Kidney tubule cell (primary cell): ENCODE measurements around the gene PAQR6.

ENCODE experiments used
- DNase-seq: peaks from one replicate; pipeline ENCODE4 v3.0.0-alpha.2; 2018; ENCODE audit warnings: low spot score

PAQR6 gene, protein sequence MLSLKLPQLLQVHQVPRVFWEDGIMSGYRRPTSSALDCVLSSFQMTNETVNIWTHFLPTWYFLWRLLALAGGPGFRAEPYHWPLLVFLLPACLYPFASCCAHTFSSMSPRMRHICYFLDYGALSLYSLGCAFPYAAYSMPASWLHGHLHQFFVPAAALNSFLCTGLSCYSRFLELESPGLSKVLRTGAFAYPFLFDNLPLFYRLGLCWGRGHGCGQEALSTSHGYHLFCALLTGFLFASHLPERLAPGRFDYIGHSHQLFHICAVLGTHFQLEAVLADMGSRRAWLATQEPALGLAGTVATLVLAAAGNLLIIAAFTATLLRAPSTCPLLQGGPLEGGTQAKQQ

DNA sequence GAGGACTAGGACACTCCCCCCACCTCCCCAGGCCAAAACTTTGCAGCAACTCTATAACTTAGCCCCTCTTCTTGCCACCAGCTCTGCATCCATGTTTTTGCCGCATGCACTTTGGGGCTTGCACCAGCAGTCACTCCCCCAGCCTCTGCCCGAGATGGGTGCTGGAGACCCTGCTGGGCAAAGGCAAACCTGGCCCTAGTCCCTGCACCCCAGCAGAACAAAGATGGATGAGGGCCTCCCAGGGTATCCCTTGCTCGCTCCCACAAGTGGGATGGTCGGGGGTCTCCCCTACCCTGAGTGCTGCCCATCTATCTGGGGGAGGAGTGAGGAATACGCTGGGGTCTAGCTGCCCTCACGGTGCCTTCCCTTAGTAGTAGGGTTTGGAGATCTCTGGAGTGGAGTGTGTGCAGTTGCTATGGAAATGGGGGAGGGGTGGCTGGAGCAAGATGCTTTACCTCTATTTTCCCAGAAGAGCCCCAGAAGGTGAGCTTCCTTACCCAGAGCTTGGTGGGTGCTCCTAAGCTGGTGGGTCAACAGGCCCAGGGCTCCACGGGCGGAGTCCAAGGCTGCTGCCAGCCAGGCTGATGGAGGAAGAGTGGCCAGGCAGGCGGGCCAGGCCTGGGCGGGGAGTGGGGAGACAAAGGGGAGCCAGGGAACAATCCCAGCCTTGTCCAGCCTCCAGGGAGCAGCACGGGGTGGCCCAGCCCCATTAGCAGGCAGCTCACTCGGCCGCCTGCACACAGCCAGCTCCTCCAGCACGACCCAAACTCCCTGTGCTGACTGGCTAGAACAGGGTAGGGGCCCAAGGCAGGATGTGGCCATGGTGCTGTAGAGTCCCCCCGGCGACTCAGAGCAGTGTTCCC, at the start of gene PAQR6:
PAQR6 (minus strand) TSS at position 597 of the 863 bp plus-strand sequence. CDS start 1,325 bp downstream, outside the sequence.
- no peak for DNase-seq

DNA sequence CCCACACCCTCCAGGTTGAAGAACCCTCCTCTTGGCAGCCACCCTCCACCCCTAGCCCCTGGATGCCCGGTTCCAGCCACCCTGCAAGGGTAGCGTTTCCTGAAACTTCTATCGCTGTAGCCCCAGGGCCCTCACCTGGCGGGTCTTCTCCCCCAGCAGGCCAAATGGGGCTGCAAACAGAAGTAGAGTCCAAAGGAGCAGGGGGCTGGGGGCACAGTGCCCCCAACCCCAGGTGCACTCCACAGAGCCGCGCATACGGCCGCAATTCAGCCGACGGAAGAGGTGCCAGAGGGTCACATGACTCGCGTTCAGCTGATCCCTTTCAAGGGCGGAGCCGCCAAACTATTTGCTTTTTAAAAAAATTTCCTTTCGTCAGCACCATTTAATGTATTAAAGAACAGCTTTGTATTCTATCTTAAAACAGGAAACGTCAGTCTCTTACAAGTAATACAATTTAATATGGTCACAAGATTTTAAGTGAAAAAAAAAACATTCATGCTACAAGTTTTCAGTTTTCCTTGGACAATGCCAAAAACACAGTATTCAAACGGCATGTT, 47.6 kb upstream of the PAQR6 start, which contains the start of gene GLMP:
GLMP (minus strand) TSS at position 289 of the 557 bp plus-strand sequence; CDS start at position 255, 34 bp downstream.
- peak; percentile 57 for DNase-seq

DNA sequence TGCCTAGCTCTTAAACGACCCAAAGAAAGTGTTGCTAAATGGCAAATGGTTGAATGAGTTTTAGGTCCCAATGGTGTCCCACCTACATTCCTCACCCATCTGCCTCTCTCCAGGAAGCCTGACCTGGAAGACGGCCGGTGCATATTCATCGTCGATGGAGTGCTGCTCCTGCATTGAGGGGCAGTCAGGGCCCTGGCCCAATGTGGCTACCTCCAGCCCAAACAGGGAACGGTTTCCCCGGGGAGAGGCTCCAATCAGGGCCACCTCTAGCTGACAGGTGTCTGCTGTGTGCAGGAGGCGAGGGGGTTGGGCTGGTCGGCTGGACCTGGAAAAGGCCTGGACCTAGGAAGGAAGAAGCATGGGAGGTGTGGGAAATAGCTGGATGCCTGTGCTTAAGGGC, 46.0 kb upstream of the PAQR6 start:
- DNase-seq, result no peak

DNA sequence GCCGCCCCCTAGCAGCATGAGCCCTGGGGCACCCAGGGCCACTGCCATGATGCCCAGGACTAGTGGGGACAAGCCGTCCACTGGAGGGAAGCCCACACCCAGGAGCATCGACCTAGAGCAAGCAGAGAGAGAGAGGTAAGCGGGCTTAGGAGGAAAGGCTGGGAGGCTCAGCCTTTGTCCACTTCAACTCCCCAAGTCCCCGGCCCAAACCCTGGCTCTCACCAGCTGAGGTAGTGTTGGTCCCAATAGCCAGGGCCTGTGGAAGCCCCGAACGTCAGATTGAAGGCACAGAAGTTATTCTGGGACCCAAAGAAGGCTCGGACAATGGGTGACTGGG, 45.2 kb upstream of the PAQR6 start:
- DNase-seq, result no peak

DNA sequence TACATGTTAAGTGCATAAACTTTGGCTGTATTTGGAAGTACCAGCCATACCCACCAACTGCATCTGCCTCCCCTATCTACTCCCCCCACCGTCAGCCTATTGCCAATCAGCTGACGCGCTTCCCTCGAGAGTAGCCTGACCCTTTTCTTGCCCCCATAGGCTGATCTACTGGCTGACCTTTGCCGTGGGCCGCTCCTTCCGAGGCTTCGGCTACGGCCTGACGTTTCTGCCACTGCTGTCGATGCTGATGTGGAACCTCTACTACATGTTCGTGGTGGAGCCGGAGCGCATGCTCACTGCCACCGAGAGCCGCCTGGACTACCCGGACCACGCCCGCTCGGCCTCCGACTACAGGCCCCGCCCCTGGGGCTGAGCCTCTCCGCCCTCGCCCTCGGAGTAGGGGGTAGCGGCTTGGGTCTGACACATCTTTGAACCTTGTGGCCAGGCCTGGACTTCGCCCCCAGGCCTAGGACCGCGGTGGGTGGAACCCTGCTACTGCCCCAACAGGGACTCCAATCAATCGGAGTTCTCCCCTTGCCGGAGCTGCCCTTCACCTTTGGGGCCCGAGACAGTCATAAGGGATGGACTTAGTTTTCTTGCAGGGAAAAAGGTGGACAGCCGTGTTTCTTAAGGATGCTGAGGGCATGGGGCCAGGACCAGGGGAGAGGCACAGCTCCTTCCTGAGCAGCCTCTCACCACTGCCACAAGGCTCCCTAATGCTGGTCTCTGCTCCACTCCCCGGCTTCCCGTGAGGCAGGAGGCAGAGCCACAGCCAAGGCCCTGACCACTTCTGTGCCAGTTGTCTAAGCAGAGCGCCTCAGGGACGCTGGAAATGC, 43.6 kb upstream of the PAQR6 start:
- peak; percentile 83 for DNase-seq

DNA sequence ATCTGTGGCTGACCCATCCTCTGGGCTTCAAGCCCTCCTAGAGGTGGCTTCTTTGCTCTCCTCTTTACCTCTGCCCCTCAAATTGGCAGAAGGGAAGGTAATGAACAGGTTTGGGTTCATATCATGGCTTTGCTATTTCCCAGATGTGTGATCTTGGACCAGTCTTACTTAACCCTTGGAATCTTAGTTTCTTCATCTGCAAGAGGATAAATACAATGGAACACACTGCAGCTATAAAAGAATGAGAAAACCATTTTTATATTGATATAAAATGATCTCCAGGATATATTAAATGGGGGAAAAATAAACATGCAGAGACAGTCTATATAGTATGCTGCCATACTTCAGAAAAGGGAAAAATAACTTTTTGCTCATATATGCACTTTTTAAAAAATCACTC, 42.0 kb upstream of the PAQR6 start:
- no peak for DNase-seq

DNA sequence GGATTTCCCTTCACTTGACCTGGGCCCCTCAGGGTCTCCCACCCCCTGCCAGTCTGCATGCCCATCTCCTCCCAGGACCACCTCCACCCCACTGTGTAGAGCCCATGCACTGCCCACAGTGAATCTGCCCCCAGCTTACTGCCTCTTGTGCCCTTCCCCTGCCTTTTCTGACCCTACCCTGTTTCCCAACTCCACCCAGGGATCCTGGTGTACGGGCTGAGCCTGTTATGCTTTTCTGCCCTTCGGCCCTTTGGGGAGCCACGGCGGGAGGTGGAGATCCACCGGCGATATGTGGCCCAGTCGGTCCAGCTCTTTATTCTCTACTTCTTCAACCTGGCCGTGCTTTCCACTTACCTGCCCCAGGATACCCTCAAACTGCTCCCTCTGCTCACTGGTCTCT, 38.2 kb upstream of the PAQR6 start:
- no peak for DNase-seq

DNA sequence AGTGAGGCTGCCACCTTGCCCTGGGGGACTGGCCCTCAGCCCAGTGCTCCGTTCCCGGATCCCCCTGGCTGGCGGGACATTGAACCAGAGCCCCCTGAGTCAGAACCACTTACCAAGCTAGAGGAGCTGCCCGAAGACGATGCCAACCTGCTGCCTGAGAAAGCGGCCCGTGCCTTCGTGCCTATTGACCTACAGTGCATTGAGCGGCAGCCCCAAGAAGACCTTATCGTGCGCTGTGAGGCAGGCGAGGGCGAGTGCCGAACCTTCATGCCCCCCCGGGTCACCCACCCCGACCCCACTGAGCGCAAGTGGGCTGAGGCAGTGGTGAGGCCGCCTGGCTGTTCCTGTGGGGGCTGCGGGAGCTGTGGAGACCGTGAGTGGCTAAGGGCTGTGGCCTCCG, 37.6 kb upstream of the PAQR6 start:
- no peak for DNase-seq

DNA sequence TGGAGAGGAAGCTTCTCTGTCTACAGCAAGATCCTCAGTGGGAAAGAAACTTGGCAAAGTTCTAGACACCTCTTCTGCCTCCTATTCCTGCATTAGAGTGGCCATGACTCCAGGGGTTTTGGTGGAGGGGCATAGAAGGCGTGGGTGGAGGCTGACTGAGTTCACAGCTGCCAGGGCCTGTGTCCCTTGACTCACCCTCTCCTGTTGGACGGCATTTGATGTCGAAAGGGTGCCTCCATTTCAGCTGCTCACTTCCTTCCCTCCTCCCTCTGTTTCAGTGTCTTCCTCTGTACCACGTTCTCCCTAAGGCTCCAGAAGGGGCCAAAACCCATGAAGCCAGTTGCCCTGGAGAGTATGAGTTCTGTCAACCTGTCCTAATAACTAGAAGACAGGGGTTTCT, 36.9 kb upstream of the PAQR6 start:
- no peak for DNase-seq

DNA sequence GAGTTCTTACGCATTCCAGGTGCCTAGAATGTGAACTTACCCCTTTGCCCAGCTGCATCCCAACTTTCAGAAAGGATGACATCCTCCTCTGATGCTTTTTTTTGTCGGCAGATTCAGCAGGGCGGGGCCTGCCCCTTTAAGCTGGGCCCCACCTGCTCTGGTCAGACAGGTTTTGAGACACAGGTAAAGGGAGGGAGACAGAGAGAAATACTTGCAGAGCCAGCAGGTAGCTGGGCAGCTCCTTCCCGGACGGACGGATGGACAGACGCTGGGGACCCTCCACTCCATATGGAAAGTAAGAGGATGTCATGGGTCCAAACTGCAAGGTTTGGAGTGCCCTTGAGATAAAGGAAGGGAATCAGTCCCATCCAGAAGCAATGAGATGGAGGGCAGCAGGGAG, 36.3 kb upstream of the PAQR6 start, which contains the start of gene TMEM79:
TMEM79 (plus strand) TSS at position 214 of the 400 bp plus-strand sequence. CDS start 902 bp downstream, outside the sequence.
- no peak for DNase-seq

DNA sequence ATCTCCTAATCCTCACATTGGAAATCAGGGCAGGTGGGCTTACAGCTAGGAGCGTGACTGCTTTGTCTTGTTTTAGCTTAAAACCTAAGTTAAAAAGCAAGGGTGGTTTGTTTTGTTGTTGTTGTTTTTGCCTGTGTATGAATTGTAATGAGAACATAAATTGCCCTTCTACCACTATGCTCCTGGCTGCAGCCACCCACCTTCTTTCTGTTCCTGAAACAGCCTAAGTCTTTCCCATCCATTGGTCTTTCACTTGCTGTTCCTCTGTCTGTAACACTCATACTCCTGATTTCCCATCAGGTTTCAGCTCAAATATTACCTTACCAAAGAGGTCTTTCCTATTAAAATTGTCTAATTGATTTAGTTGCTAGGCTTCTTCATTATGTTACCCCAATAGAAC, 35.7 kb upstream of the PAQR6 start:
- DNase-seq, result no peak

DNA sequence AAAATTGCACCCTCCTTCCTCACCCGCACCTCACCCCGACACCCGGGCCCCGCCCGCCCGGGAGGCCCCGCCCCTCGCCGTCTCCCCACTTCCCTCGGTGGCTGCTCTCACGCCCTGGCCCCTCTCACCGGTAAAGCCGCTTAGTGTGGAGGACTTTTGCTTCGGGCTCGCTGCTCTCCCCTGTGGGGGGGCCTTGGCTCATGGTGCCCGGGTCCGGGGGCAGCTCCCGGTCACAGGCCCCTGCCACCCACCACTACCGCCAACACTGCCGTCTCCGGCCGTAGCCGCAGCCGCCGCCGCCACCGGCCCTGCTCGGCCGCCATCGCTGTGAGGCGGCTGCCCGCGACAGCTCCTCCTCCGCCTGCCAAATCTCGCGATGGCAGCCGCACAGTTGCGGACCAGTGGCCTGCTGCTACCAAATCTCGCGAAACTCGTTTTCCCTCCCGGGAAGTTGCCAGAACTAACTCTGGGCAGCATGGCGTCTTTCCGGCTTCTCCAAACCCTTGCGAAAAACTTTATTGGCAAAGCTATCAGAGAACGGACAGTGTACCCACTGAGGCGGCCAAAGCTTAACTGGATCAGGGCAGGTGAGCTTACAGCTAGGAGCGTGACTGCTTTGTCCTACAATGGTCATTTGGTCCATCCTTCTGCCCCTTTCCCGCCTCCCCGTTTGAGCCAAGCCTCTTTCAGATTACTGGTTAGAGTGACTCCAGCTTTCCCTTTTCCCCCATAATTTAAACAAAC, 34.8 kb upstream of the PAQR6 start, which contains the start of gene SMG5:
SMG5 (minus strand) TSS at position 347 of the 744 bp plus-strand sequence; CDS start at position 202, 145 bp downstream.
- DNase-seq, result peak; percentile 98

DNA sequence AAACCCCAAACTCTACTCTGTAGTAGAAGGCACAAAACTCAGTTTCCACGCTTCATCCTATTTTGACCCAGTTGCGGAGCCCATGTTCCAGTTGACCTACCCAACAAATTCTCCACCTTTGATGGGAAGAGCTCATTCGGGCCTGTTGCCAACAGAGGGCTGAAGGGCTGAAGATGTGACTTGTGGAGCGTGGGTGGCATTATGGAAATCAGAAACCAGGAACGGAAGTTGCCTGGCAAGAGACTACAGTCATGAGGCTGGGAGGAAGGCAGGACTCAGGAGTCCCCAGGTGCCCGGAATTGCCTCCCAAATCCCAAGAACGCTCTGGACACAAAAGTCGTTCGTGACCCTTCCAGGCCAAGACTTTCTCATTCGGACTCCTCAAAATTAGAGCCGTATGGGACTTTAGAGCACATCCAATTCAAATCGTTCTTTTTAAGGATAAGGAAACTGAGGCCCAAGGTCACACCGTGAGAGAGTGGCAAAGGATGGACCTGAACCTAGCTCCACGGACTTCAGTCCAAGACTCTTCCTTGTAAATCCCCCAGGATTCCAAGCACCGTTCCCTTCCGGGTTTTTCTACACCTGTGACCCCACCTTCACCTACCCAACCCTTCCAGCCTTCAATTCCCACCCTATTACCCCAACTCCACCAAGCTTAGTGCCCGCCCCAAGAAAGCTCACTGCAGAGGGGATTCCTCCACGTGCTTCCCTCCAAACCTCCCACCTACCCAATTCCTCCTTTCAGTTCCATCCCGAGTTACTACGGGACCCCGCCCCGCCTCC, 34.0 kb upstream of the PAQR6 start:
- peak; percentile 75 for DNase-seq

DNA sequence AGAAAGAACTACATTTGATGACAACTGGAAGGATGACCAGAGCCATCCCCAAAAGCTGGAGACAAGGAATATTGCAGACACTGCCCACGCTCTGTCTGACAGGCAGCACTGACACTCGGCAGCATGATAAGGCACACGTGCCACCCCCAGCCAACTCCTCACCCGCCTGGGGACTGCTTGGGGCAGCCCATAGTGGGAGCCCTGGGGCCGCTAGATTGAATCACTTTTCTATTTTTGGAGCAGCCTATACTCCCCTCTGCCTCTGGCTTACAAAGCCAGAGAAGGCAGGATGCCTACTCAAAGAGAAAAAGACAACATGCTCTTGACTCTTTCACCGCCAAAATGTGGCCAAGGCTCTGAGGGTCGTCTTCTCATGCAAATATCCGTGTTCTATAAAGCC, 33.4 kb upstream of the PAQR6 start:
- peak; percentile 41 for DNase-seq

DNA sequence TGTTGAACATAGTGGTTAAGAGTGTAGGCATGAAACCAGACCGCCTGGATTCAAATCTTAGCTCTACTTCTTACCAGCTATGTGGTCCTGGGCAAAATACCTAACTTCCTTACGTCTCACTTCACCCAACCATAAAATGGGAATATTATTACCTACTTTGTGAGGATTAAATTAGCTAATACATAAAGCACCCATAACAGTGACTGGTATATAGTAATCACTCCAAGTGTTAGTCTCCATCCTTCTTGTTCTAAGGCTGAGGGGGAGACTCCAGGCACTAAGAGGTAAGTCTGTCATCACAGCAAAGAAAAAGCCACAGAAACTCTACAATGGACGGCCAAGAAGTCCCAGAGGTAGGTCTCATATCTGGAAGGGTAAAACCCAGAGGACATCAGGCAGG, 32.0 kb upstream of the PAQR6 start:
- DNase-seq, result no peak

DNA sequence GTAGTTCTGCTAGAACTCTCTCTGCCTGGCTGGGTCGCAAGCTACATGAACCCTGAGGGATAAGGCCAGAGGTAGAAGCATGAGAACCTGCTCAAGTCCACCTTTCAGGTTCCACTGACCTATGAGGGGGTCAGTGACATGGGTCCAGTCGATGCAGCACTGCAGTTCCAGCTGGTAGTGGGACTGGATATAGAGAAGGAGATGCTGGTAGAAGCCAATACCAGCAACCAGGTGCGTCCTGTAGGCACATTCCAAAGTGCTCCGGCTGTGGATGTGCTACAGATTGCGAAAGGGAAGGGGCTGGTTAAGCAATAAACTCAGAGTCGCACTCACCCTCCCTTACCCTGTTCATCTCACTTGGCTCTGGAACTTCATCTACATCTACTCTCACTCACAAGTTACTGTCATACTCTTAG, 29.1 kb upstream of the PAQR6 start:
- no peak for DNase-seq

DNA sequence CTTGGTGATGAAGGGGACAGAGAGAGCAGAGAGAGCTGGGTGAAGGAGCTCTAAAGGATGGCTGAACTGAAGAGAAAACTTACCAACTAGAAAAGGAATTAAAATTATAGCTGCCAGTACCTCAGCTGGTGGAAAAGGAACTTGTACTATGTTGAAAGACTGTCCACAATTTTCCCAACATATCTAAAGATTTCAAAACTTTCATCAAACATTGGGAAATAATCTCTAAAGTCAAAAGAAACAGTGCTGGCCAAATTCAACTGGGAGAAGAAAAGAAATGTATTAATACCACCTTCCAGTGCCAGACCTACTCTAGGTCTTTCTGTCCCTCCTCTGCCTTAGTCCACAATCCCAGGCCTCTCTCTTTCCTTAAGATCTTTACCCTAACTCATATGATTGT, 28.7 kb upstream of the PAQR6 start:
- no peak for DNase-seq

DNA sequence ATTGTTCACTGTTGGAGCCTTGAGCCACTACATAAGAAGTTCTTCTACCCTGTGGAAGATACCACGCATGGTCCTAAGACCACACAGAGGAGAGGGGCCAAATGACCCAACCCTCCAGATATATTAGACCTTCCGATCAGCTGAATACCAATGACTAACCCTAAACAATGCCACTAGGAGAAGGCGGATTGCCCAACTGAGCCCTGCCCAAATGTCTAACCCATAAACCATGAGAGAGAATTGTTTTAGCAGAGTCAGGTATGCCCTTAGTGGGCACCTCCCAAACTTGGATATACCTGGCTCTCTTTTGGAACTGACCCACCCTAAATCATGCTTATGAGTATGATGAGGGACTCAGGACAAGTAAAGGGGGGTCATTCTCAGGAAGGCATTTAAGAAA, 22.5 kb upstream of the PAQR6 start:
- DNase-seq, result no peak

DNA sequence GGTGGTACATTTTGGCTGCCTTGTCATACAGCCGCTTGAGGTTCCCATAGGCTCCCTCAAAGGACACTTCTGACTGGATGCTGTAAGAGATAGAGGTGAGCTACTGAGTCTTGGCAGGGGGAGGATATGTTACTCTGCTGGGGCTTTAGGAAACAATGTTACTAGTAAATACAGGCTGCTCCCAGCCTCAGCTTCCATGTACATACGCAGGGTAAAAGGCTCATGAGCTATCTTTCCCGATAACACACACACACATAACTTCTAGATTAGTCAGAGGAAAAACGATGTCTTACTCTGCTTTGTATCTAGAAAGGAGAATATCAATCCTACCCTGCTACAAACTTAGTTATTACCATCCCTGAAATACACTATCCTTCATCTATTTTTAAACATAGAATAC, 20.5 kb upstream of the PAQR6 start:
- no peak for DNase-seq

DNA sequence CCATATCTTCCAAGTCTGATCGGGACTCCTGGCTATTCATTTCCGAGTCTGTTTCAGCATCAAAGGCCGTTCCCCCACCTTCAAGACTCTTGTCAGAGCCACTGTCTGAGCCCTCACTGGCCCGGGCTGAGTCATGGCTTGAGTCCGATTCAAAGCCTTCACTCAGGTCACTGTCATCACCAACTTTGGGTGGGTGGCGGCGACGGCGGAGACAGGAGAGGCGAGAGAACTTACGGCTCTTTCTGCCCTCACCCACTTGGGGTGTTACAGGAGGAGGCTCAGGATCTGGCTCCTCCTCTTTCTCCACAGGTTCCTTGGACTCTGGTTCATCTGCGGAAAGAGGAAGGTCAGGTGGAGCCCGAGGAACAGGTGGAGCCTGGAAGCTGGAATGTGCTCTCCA, 18.2 kb upstream of the PAQR6 start:
- DNase-seq, result no peak
